GM18867 (cell line): ENCODE measurements around the gene PHYH.
"Not testable (repeated sequence)": the region's sequence is repeated elsewhere in the genome, so short reads cannot be mapped to it uniquely, and the experiment has no call there.

Source experiments
- ATAC-seq: cut with Tn5 transposase; IDR thresholded peaks from one replicate; pipeline ENCODE4 v1.9.1; 2021; ENCODE audit warnings: mild to moderate bottlenecking, moderate library complexity; ENCODE audit not compliant: unreplicated experiment

PHYH gene

GRCh38 chr10:13299437-13300287 is at the start of gene PHYH:
PHYH (minus strand) TSS chr10:13300064; CDS start chr10:13300042, 22 bp downstream.
- peak; percentile 72 for ATAC-seq

GRCh38 chr10:13348216-13349017 is 48.6 kb upstream of the PHYH start, which contains the start of gene SEPHS1:
SEPHS1 (minus strand) TSS chr10:13348293; CDS start chr10:13344950, 3,343 bp downstream.
- ATAC-seq, result peak; percentile 61

- peak; percentile 52 for ATAC-seq
Measured at GRCh38 chr10:13347500-13348156, 47.8 kb upstream of the PHYH start.

GRCh38 chr10:13347043-13347499 is 47.2 kb upstream of the PHYH start:
- ATAC-seq, result peak; percentile 29

- no peak for ATAC-seq
Measured at GRCh38 chr10:13346283-13347042, 46.6 kb upstream of the PHYH start.

GRCh38 chr10:13340626-13341376 is 40.9 kb upstream of the PHYH start:
- peak; percentile 95 for ATAC-seq

- peak; percentile 6 for ATAC-seq
Measured at GRCh38 chr10:13340068-13340467, 40.2 kb upstream of the PHYH start.

GRCh38 chr10:13338390-13339110 is 38.7 kb upstream of the PHYH start:
- ATAC-seq, result no peak

- no peak for ATAC-seq
Measured at GRCh38 chr10:13337827-13338196, 37.9 kb upstream of the PHYH start.

GRCh38 chr10:13337128-13337826 is 37.4 kb upstream of the PHYH start:
- ATAC-seq, result no peak

GRCh38 chr10:13335881-13336280 is 36.0 kb upstream of the PHYH start:
- peak; percentile 47 for ATAC-seq

- ATAC-seq, result no peak
Measured at GRCh38 chr10:13334556-13334955, 34.7 kb upstream of the PHYH start.

- ATAC-seq, result no peak
Measured at GRCh38 chr10:13331646-13332045, 31.8 kb upstream of the PHYH start.

GRCh38 chr10:13330980-13331379 is 31.1 kb upstream of the PHYH start:
- not testable (repeated sequence) for ATAC-seq

- no peak for ATAC-seq
Measured at GRCh38 chr10:13329565-13329964, 29.7 kb upstream of the PHYH start.

GRCh38 chr10:13328613-13329012 is 28.7 kb upstream of the PHYH start:
- no peak for ATAC-seq

- no peak for ATAC-seq
Measured at GRCh38 chr10:13328126-13328525, 28.3 kb upstream of the PHYH start.

GRCh38 chr10:13327534-13327933 is 27.7 kb upstream of the PHYH start:
- ATAC-seq, result no peak
